ENCODE data around the gene GLCE.
"Not testable (repeated sequence)": the region's sequence is repeated elsewhere in the genome, so short reads cannot be mapped to it uniquely, and the experiment has no call there.

The GLCE gene

GRCh38 chr15:69288011-69288410, 127.6 kb downstream of the GLCE start:
- Histone ChIP-seq H3K4me1 (ENCODE audit: control insufficient read depth, insufficient read depth, low read length) (no peaks in the 10 kb centered on the region), H3K27ac (ENCODE audit: low read length) (no peak overlapping the region), H3K9me3 (ENCODE audit: control insufficient read depth, insufficient read depth, low read length) (no peaks in the 10 kb centered on the region), H3K4me3 (ENCODE audit: low read length) (no peak overlapping the region), H3K27me3 (ENCODE audit: control insufficient read depth, insufficient read depth, low read length) (no peaks in the 10 kb centered on the region), H3K36me3 (ENCODE audit: control insufficient read depth, insufficient read depth, low read length) (no peaks in the 10 kb centered on the region)
- WGBS (ENCODE audit: insufficient coverage, insufficient read length), result no CpG with 5 or more reads among the region's 7 CpGs
- no peak for DNase-seq (ENCODE audit: low read depth, low spot score)

DNA sequence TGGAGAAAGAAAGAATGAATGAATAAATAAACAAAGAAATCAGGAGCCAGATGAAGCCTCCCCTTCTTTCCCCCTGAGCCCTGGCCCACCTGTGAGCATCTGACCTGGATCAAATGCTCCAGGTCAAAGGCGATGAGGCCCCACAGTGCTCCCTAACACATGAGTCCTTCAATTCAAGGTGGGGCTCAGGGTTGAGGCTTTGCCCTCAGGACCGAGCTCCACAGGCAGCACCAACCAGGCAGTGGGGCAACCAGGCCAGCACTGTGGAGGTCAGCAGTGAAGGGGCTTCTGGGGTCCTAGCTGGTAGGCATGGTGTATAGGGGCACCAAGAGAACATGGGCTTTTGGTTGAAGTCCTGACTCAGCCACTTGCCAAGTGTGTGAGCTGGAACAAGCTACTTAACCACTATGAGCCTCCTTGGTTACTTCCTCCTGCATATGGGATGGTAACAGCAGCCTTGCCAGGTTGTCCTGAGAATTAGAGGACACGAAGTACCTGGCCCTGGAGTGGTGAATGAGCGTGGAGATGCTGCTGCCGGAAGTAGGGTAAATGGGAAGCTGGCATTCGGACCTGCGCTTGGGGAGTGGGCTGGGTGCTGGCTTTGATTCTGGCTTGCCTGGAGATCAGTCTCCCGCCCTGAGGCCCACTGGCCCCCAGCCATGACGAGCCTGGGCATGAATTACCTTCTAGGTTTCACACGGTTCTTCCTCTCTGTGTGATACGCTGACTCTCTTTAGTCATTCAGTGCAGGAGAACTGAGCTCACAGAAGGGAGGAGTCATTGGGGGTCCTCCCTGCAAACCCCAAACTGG, 128.3 kb downstream of the GLCE start:
- Histone ChIP-seq H3K27me3 (ENCODE audit: control insufficient read depth, insufficient read depth, low read length) (no peaks in the 10 kb centered on the region), H3K4me1 (ENCODE audit: control insufficient read depth, insufficient read depth, low read length) (no peaks in the 10 kb centered on the region), H3K9me3 (ENCODE audit: control insufficient read depth, insufficient read depth, low read length) (no peaks in the 10 kb centered on the region), H3K36me3 (ENCODE audit: control insufficient read depth, insufficient read depth, low read length) (no peaks in the 10 kb centered on the region), H3K4me3 (ENCODE audit: low read length) (no peak overlapping the region), H3K27ac (ENCODE audit: low read length) (no peak overlapping the region)
- no CpG with 5 or more reads among the region's 11 CpGs for WGBS (ENCODE audit: insufficient coverage, insufficient read length)
- DNase-seq (ENCODE audit: low read depth, low spot score), result no peak

DNA sequence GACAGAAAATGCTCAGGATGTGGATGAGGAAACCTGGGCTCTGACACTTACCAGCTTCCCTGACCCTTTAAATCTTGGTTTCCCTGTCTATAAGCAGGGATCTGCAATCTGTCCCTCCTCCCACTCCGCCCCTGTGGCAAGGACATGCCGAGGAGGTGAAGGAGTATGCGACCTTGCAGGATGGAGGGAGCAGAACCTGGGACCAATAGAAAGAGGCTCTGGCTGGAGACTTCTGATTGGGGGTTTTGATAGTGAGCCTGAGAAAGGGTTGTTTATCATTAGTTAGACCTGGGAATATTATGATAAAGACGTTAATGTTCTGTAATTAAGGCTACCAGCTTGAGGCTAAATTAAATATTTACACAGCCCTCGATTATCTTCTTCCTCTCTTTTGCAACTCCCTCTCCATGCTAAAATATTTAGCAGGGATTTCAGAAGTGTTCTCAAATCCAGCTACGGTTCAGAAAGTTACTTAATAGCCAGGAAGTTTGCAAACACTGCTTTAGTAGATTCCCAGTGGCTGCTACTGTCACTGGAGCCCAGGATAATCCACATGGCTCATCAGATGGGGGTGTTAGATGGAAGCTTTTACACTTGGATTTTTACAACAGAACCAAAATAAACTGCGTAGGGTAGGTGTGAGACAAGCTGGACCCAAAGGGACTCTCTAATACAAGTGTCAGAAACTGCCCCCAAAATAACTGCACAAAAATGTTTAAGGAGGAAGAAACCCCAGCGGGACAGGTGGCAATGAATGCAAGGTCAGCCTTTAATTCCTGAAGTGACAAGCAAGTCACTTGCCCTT, 129.1 kb downstream of the GLCE start:
- no peaks in the 10 kb centered on the region for H3K4me1 ChIP-seq (ENCODE audit: control insufficient read depth, insufficient read depth, low read length)
- no peaks in the 10 kb centered on the region for H3K27me3 ChIP-seq (ENCODE audit: control insufficient read depth, insufficient read depth, low read length)
- no peaks in the 10 kb centered on the region for H3K9me3 ChIP-seq (ENCODE audit: control insufficient read depth, insufficient read depth, low read length)
- no CpG with 5 or more reads among the region's 8 CpGs for WGBS (ENCODE audit: insufficient coverage, insufficient read length)
- DNase-seq (ENCODE audit: low read depth, low spot score), result no peak
- H3K4me3 ChIP-seq (ENCODE audit: low read length), result no peak overlapping the region
- no peaks in the 10 kb centered on the region for H3K36me3 ChIP-seq (ENCODE audit: control insufficient read depth, insufficient read depth, low read length)
- H3K27ac ChIP-seq (ENCODE audit: low read length), result no peak overlapping the region

DNA sequence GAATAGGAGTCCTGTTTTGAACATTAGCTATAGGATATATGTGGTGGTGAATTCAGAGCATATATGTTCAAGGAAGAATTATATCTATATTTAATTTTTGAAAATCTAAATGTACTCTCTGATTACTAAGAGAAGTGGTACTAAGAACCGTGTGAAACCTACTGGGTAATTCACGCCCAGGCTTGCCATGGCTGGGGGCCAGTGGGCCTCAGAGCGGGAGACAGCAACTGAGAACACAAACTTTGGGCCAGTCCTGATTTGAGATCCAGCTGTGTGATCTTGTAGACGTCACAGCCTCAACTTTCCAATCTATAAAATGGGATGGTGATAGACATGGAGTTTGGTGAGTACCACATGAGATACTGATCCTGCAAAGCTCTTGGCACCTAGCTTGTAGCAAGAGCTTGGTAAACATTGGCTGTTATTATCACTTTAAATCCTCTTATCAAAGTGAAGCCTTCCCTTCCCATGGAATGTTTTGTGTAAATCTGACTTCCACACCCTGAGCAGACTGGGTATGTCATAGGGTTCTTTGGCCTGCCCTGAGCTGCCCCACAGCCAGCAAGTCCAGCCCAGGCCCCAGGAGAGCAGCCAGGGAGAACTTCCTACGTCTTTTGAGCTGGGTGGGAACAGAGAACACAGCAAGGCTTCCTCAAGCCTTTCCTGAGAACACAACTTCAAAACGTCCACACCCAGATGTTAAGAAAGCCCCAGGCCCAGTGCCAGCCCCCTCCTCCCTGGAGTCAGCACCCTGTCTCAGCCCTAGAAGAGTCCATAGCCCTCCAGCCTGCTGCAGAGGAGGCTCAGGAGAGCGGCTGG, 130.1 kb downstream of the GLCE start:
- no peaks in the 10 kb centered on the region for H3K9me3 ChIP-seq (ENCODE audit: control insufficient read depth, insufficient read depth, low read length)
- H3K27me3 ChIP-seq (ENCODE audit: control insufficient read depth, insufficient read depth, low read length), result no peaks in the 10 kb centered on the region
- WGBS (ENCODE audit: insufficient coverage, insufficient read length), result no CpG with 5 or more reads among the region's 7 CpGs
- no peaks in the 10 kb centered on the region for H3K36me3 ChIP-seq (ENCODE audit: control insufficient read depth, insufficient read depth, low read length)
- H3K4me3 ChIP-seq (ENCODE audit: low read length), result no peak overlapping the region
- no peak for DNase-seq (ENCODE audit: low read depth, low spot score)
- H3K4me1 ChIP-seq (ENCODE audit: control insufficient read depth, insufficient read depth, low read length), result no peaks in the 10 kb centered on the region
- H3K27ac ChIP-seq (ENCODE audit: low read length), result no peak overlapping the region

GRCh38 chr15:69291651-69292050, 131.2 kb downstream of the GLCE start:
- H3K4me1 ChIP-seq (ENCODE audit: control insufficient read depth, insufficient read depth, low read length); H3K4me3 ChIP-seq (ENCODE audit: low read length); H3K27ac ChIP-seq (ENCODE audit: low read length); H3K36me3 ChIP-seq (ENCODE audit: control insufficient read depth, insufficient read depth, low read length); DNase-seq (ENCODE audit: low read depth, low spot score); H3K27me3 ChIP-seq (ENCODE audit: control insufficient read depth, insufficient read depth, low read length); H3K9me3 ChIP-seq (ENCODE audit: control insufficient read depth, insufficient read depth, low read length): not testable (repeated sequence)
- WGBS (ENCODE audit: insufficient coverage, insufficient read length), result no CpG with 5 or more reads among the region's 10 CpGs

DNA sequence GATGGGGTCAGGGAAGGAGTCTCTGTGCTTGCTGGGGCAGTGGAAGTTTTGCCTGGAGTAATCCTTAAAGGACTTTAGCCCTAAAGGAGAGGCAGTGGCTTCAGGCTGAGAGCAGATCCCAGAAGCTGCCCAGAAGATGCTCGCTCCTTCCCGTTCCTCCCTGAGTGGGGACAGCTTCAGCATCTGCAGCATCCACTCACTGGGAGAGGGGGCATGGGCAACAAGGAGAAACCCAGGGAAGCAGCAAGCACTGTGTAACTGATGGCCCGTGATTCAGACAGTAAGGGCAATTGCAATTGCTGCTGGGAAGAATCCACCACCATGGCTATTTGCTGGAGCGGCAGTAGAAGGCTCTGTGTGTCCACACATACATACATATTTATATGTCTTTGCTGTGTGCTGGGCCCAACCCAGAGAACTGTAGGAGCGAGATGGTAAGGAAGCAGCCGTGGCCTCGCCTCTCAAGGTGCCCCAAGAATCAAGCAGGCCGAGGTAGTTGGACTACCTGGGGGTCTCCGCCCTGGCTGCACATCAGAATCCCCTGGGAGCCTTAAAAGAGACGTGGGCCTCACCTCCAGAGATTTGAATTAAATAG, 132.5 kb downstream of the GLCE start:
- no peaks in the 10 kb centered on the region for H3K9me3 ChIP-seq (ENCODE audit: control insufficient read depth, insufficient read depth, low read length)
- H3K27me3 ChIP-seq (ENCODE audit: control insufficient read depth, insufficient read depth, low read length), result no peaks in the 10 kb centered on the region; the same call in 1 of the 2 replicates
- no peak overlapping the region for H3K4me3 ChIP-seq (ENCODE audit: low read length)
- H3K4me1 ChIP-seq (ENCODE audit: control insufficient read depth, insufficient read depth, low read length), result no peaks in the 10 kb centered on the region
- no peaks in the 10 kb centered on the region for H3K36me3 ChIP-seq (ENCODE audit: control insufficient read depth, insufficient read depth, low read length)
- H3K27ac ChIP-seq (ENCODE audit: low read length), result no peak overlapping the region
- no CpG with 5 or more reads among the region's 10 CpGs for WGBS (ENCODE audit: insufficient coverage, insufficient read length)
- no peak for DNase-seq (ENCODE audit: low read depth, low spot score)

- Histone ChIP-seq H3K9me3 (ENCODE audit: control insufficient read depth, insufficient read depth, low read length) (no peaks in the 10 kb centered on the region), H3K36me3 (ENCODE audit: control insufficient read depth, insufficient read depth, low read length) (no peaks in the 10 kb centered on the region), H3K4me3 (ENCODE audit: low read length) (no peak overlapping the region), H3K27ac (ENCODE audit: low read length) (no peak overlapping the region), H3K27me3 (ENCODE audit: control insufficient read depth, insufficient read depth, low read length) (no peaks in the 10 kb centered on the region; the same call in 1 of the 2 replicates), H3K4me1 (ENCODE audit: control insufficient read depth, insufficient read depth, low read length) (no peaks in the 10 kb centered on the region)
- no CpG with 5 or more reads among the region's 11 CpGs for WGBS (ENCODE audit: insufficient coverage, insufficient read length)
- DNase-seq (ENCODE audit: low read depth, low spot score), result no peak
Observed at GRCh38 chr15:69293741-69294615, 133.5 kb downstream of the GLCE start.

GRCh38 chr15:69296606-69297005, 136.2 kb downstream of the GLCE start:
- no peak for DNase-seq (ENCODE audit: low read depth, low spot score)
- Histone ChIP-seq H3K27me3 (ENCODE audit: control insufficient read depth, insufficient read depth, low read length) (peaks cover 7% of the 10 kb centered on the region), H3K9me3 (ENCODE audit: control insufficient read depth, insufficient read depth, low read length) (no peaks in the 10 kb centered on the region), H3K4me1 (ENCODE audit: control insufficient read depth, insufficient read depth, low read length) (peaks cover 3% of the 10 kb centered on the region), H3K27ac (ENCODE audit: low read length) (no peak overlapping the region), H3K36me3 (ENCODE audit: control insufficient read depth, insufficient read depth, low read length) (no peaks in the 10 kb centered on the region), H3K4me3 (ENCODE audit: low read length) (no peak overlapping the region)
- WGBS (ENCODE audit: insufficient coverage, insufficient read length), result no CpG with 5 or more reads among the region's 6 CpGs

DNA sequence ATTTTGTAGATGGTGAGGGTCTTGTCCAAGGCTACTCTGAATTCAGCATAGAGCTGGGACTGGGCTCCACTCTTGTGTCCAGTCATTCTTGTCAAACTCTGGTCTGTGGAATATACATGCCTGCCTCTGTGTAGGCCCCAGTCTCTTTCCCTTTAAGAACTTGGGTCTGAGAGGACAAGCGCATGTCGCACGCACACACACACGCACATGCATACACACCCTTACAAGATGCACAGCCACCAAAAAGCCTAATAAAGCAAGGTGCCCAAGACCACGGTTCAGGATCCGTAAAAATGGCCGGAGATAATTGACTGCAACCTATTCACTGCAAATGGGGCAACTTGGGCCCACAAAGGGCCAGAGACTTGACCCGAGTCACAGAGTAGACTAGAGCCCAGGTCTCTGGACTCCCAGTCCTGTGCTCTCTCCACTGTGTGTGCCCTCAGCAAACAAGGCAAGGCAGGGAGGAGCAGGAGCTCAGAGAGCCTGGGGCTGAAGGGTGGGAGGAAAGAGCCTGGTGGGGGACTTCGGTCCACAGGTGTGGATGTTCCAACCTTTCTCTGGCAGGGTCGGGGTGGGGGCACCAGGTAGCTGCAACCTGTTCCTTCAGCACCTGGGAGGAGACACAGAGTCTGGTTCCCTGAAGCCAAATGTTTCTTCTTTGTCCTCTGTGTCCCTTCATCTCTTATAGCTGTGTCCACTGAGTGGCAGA, 137.4 kb downstream of the GLCE start:
- no CpG with 5 or more reads among the region's 10 CpGs for WGBS (ENCODE audit: insufficient coverage, insufficient read length)
- peaks cover 7% of the 10 kb centered on the region for H3K27me3 ChIP-seq (ENCODE audit: control insufficient read depth, insufficient read depth, low read length)
- H3K4me3 ChIP-seq (ENCODE audit: low read length), result no peak overlapping the region
- no peak overlapping the region for H3K27ac ChIP-seq (ENCODE audit: low read length)
- no peak for DNase-seq (ENCODE audit: low read depth, low spot score)
- peaks cover 3% of the 10 kb centered on the region for H3K4me1 ChIP-seq (ENCODE audit: control insufficient read depth, insufficient read depth, low read length)
- no peaks in the 10 kb centered on the region for H3K36me3 ChIP-seq (ENCODE audit: control insufficient read depth, insufficient read depth, low read length)
- no peaks in the 10 kb centered on the region for H3K9me3 ChIP-seq (ENCODE audit: control insufficient read depth, insufficient read depth, low read length)

All from iPS DF 6.9 (cell line).